Measurements from ENCODE around the gene TRAPPC6A.

GRCh38 chr19:45137179-45137761 is 40.8 kb downstream of the TRAPPC6A start:
- TF ChIP-seq CTCF (conservative IDR thresholded peaks at IDR 0.05 in 1 of 2, IDR thresholded peaks at IDR 0.05 in 1 of 2; ENCODE audit: extremely low read depth in 1 of 2, insufficient read depth in 1 of 2, low read depth in 1 of 2, low read length in 2 of 2) (no peak), EZH2 (IDR thresholded peaks at IDR 0.05; ENCODE audit: borderline replicate concordance, low read length) (no peak)
